BE2C (cell line): ENCODE results near the gene KHNYN.
A peak's percentile ranks its signal among the peaks of the same experiment; 100 is the strongest.

Experiments used
- DNase-seq: peaks from one replicate; pipeline ENCODE4 v3.0.0-alpha.2; 2020
- H3K27me3 ChIP-seq: fragments of 250-450 bp; sonication (Bioruptor Pico); 2 replicates; pipeline ENCODE4 v1.5.1; 2020; ENCODE audit warnings: mild to moderate bottlenecking
- H3K36me3 ChIP-seq: fragments of 250-450 bp; sonication (Bioruptor Pico); 2 replicates; pipeline ENCODE4 v1.5.1; 2020; ENCODE audit warnings: mild to moderate bottlenecking
- H3K4me1 ChIP-seq: fragments of 250-450 bp; sonication (Bioruptor Pico); 2 replicates; pipeline ENCODE4 v1.5.1; 2020
- H3K4me3 ChIP-seq: 2 replicates; pipeline ENCODE4 v1.5.1; 2011; ENCODE audit warnings: low read depth, low read length
- H3K9me3 ChIP-seq: fragments of 250-450 bp; sonication (Bioruptor Pico); 2 replicates; pipeline ENCODE4 v1.5.1; 2020
- TF ChIP-seq, protein P1 (sequence below): IDR thresholded peaks from 2 replicates; pipeline ENCODE4 v1.5.1; 2012; ENCODE audit warnings: mild to moderate bottlenecking, low read depth, low read length

KHNYN gene

DNA sequence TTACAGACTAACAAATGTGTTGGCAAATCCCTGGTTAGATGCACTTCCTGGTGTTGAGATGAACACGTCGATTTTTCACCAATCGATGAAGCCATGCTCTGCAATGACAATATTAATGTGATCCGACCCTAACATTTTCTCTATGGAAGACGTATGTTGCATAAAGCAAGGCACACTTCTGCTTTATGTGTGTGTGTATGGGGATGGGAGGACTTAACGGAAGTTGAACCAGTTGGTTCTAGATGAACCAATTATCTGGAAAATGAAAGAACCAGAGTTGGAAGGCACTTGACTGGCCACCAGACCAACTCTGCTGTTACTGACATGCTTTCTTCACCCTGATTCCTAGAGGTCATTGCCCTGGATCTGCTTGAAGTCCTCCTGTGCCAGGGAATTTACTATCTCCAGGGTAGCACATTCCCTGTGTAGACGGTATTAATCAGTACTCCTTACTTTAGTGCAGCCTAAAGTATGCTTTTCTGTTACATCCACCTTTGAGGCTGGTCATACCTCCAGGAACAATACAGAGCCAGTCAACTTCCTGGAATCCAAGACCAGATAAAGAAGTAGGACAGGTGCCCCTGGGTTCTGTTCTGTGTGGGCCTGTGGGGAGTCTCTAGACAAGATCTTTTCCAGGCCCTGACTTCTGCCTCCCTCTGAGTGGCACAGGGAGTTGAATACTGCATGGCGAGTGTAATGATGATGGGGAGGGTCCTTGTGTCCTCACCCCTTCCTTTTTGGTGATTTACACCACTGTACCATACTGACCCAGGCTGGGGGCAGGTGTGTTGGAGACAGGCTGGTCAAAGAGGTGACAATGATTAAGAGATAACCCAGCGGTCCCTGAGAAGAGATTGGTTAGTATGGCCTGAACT is 8.7 kb downstream of the KHNYN start:
- H3K27me3 ChIP-seq = no peaks in the 10 kb centered on the region
- H3K4me3 ChIP-seq = no peak overlapping the region
- peaks cover 29% of the 10 kb centered on the region for H3K36me3 ChIP-seq
- no peak for DNase-seq
- no peaks in the 10 kb centered on the region for H3K9me3 ChIP-seq
- peaks cover 3% of the 10 kb centered on the region for H3K4me1 ChIP-seq
- TF ChIP-seq, protein P1, sequence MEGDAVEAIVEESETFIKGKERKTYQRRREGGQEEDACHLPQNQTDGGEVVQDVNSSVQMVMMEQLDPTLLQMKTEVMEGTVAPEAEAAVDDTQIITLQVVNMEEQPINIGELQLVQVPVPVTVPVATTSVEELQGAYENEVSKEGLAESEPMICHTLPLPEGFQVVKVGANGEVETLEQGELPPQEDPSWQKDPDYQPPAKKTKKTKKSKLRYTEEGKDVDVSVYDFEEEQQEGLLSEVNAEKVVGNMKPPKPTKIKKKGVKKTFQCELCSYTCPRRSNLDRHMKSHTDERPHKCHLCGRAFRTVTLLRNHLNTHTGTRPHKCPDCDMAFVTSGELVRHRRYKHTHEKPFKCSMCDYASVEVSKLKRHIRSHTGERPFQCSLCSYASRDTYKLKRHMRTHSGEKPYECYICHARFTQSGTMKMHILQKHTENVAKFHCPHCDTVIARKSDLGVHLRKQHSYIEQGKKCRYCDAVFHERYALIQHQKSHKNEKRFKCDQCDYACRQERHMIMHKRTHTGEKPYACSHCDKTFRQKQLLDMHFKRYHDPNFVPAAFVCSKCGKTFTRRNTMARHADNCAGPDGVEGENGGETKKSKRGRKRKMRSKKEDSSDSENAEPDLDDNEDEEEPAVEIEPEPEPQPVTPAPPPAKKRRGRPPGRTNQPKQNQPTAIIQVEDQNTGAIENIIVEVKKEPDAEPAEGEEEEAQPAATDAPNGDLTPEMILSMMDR = no peak

DNA sequence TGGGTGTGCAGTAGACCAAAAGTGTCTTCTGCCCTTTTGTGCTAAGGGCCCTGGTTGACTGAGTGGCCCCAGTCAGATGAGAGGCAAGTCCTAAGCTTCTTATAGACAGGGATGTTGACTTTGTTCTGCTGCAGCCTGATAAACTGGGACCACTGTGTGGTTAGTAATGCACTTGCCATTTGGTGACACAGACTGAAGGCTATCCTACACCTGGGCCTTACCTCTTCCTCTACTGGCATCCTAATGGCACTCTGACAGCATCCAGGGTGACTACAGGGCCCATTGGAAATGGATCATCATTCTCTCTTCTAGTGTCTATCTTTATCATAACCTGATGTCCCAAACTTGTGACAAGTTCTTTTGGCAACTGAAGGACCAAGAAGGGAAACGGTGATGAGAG is 9.5 kb downstream of the KHNYN start:
- DNase-seq = no peak
- peaks cover 29% of the 10 kb centered on the region for H3K36me3 ChIP-seq
- H3K27me3 ChIP-seq = no peaks in the 10 kb centered on the region
- H3K4me1 ChIP-seq = peaks cover 3% of the 10 kb centered on the region
- H3K9me3 ChIP-seq = no peaks in the 10 kb centered on the region
- H3K4me3 ChIP-seq = no peak overlapping the region
- TF ChIP-seq, protein P1 = no peak

DNA sequence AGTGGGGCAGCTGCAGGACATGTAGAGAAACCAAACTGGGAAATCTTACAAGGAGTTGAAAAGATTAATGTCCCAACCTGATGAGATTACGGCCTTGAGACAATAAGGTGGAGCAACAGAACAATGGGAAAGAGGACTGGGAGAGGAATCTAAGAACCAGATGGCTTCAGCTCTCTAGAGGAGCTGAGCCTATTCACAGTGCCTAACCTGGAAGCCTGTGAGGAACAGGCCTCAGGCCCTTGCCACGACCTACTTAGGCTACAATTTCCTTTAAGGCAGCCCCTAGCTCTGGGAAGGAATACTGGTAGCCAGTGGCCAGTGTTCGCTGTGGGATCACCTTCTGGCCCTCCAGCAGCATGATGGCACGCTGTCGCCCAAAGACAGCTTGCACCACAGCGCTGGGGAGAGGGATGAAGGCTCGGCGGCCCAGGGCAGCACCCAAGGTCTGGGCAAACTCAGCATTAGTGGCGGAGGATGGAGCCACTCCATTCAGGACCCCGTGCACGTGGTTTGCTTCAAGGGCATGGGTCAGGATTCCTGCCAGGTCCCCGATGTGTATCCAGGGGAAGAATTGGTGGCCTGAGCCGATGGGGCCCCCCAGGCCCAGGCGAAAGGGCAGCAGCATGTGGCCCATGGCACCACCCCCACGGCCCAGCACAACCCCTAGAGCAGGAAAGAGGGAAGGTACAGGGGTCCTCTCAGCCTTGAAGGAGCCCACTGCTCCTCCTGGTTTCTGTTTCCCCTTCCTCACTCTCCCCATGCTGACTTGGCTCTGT is 10.3 kb downstream of the KHNYN start:
- H3K27me3 ChIP-seq = no peaks in the 10 kb centered on the region
- no peaks in the 10 kb centered on the region for H3K9me3 ChIP-seq
- TF ChIP-seq, protein P1 = no peak
- no peak for DNase-seq
- H3K36me3 ChIP-seq = peaks cover 29% of the 10 kb centered on the region
- H3K4me1 ChIP-seq = peaks cover 3% of the 10 kb centered on the region
- H3K4me3 ChIP-seq = no peak overlapping the region

DNA sequence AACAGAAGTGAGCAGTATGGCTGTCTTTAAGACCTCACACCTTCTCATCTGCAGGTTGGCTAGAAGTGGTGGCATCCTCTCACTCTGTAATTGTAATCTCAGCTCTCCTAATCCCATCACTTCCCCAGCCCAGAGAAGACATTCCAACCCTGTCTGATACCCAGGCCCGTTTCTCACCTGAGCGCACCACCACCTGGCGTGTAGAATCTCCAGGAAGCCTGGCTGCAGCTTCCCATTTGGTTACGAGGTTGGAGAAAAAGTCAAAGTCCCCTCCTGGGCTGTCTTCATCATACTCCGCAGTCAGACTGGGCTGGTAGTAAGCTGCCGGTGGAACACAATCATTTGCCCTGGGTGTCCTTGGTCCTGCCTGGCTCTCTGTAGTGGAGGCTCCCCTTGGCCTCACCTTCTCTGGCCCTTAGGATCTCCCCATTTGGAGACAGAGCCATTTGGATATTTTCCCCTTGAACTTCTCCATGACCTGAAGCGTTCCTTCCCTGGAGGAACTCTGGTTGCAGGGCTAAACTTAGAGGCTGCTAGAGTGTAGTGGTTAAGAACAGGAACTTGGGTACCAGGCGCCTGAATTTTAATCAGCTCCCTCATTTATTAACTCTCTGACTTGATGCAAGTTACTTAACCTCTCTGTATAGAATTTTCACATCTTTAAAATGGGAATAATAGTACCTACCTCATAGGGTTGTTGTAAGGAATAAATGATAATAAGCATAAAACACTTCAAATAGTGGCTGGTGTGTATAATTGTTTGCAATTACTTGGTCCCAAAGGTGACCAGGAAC is 11.0 kb downstream of the KHNYN start:
- TF ChIP-seq, protein P1 = no peak
- Histone ChIP-seq H3K4me3 (no peak overlapping the region; the same call in 1 of the 2 replicates), H3K9me3 (no peaks in the 10 kb centered on the region), H3K27me3 (no peaks in the 10 kb centered on the region), H3K36me3 (peaks cover 29% of the 10 kb centered on the region), H3K4me1 (peaks cover 3% of the 10 kb centered on the region)
- DNase-seq = no peak

DNA sequence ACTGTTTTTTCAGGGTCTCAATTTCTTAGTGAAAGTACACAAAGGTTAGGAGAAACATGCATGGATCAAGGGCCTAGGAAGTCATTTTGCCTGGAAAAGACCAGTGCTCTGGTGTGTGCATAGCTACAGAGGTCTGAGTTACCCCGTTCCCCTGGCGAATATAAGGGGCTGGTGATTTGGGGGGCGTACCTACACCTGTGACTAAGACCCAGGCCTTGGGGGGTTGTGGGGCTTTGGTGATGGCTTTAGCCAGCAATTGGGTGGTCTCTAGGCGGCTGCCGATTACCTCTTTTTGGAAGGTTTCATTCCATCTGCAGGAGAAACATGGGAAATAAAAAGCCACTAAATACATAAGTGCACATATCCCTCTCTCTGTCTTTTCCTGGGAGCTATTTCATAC is 11.7 kb downstream of the KHNYN start:
- TF ChIP-seq, protein P1 = no peak
- Histone ChIP-seq H3K4me1 (peaks cover under 1% of the 10 kb centered on the region), H3K27me3 (no peaks in the 10 kb centered on the region), H3K4me3 (peak overlapping the region; percentile 74), H3K36me3 (peaks cover 23% of the 10 kb centered on the region), H3K9me3 (no peaks in the 10 kb centered on the region)
- no peak for DNase-seq
